ENCODE results near the gene MACO1. TPM values are rescaled to one million over a fixed set of nuclear protein-coding genes. Genes with fewer than 3 reads are reported as not detected.
A peak's percentile ranks its signal among the peaks of the same experiment; 100 is the strongest.
"Not testable (repeated sequence)": the region's sequence is repeated elsewhere in the genome, so short reads cannot be mapped to it uniquely, and the experiment has no call there.

Gene MACO1, protein sequence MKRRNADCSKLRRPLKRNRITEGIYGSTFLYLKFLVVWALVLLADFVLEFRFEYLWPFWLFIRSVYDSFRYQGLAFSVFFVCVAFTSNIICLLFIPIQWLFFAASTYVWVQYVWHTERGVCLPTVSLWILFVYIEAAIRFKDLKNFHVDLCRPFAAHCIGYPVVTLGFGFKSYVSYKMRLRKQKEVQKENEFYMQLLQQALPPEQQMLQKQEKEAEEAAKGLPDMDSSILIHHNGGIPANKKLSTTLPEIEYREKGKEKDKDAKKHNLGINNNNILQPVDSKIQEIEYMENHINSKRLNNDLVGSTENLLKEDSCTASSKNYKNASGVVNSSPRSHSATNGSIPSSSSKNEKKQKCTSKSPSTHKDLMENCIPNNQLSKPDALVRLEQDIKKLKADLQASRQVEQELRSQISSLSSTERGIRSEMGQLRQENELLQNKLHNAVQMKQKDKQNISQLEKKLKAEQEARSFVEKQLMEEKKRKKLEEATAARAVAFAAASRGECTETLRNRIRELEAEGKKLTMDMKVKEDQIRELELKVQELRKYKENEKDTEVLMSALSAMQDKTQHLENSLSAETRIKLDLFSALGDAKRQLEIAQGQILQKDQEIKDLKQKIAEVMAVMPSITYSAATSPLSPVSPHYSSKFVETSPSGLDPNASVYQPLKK
- total RNA-seq: 20.4 TPM

DNA sequence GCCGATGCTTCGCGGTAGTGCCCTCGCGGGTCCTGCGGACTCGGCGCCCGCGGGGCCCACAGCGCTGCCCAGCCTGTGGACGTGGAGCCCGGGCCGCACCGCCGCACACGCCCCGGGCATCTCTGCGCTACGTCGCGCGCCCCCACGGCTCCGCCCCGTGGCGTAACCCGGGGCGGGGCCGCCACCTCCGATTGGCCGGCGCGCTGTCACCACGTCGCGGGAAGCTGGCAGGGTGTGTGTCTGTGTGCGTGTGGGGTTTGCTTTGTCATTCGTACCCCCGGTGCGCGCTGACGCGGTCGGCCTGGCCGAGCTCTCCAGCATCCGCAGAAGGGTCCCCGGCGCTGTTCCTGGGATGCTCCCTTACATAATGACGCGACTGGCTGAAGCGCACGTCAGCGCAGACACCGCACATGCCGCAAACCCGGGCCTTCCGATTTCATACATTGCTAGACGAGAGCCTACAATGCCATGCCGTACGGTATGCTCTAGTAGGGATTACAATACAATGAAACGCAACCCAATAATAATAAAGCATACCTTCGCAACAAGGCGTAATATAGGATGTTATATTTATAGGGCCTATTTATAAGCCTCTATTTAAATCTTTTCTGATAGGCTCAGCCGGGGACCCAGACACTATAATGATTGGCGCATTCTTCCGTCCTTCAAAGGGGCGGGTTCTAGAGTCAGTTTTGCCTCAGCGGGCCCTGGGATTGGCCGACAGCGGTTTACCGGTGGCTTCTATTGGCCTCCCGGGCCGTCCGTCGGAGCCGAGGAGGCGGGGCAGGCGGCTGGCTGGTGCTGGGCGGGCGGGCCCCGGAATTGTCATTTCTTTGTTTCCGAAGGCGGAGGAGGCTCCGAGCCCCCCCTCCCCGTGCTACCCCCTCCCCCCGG, at the start of gene MACO1:
MACO1 (plus strand) TSS at position 825 of the 894 bp plus-strand sequence. CDS start 202 bp downstream, outside the sequence.
- DNase-seq (ENCODE audit: low spot score) (peak; percentile 97), ATAC-seq (peak; percentile 99)
- intact Hi-C loops (cut with DNase I): no loop called here

DNA sequence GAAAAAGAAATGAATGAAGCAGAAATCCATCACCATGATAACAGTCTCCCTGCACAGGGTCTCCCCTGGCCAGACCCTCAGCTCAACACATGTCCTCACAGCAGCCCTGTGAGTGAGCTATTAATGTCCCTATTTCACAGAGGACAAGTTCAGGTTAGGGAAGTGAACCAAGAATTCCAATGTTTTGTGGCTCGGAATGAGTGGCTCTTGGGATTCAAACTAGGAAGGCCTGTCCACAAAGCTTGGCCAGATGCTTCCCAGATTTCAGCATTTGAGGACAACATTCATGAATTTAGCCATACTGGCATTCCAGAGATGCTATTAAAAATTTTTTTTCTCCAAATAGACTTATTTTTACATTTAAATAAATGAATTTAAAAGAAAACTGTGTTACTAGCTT, 48.2 kb upstream of the MACO1 start:
- DNase-seq (ENCODE audit: low spot score); intact Hi-C loops (cut with DNase I); ATAC-seq: not testable (repeated sequence)

DNA sequence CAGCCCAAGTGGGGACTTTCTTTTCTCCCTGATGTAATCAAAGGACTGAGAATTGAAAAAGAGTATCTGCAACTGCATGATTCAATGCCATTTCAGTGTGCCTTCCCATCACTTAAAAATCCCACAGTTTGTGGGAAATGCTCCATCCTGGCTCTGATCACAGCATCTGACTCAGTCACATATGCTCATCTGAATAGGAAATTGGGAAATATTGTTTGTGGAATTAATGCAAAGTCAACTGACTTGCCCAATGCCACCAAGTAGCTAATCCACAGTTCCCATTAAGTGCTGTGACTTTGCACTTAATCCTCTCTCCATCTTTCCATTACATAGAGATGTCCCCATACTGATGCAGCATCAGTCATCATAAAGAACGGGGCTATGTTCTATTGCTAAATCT, 47.6 kb upstream of the MACO1 start:
- intact Hi-C loops (cut with DNase I); ATAC-seq; DNase-seq (ENCODE audit: low spot score): not testable (repeated sequence)

DNA sequence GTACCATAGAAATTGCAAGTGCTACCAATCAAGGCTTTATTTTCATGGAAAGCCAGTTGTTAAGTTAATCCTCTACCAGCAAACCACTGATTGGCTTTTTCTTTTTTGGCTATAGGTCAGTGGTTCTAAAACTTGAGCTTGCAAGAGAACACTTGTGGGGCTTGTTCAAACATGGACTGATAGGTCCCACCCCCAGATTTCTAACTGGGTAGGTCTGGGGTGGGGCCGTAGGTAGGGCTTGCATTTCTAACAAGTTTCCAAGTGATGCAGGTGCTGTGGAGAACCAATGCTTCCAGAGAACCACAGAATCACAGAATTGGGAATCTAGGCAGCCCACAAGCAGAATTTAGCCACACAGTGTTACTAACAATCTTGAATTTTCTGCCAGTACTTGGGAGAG, 46.8 kb upstream of the MACO1 start:
- DNase-seq (ENCODE audit: low spot score); ATAC-seq; intact Hi-C loops (cut with DNase I): not testable (repeated sequence)

DNA sequence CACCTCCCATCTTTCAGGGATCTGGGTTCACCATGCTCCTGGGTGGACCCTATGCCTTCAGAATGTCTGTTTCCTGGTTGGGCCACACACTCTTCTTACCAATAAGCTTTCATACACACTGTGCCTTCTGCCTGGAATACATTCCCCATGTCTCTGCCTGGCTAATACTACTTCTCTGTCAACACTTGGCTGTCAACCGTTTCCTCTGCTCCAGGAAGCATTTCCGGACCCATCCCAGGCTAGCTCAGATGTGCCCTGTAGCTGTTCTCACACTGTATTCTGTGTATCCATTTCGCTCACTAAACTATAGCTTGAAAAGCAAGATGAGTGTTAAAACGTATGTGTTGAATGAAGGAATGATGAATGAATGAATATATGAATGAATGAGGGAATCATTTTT, 43.6 kb upstream of the MACO1 start:
- intact Hi-C loops (cut with DNase I); DNase-seq (ENCODE audit: low spot score); ATAC-seq: not testable (repeated sequence)

DNA sequence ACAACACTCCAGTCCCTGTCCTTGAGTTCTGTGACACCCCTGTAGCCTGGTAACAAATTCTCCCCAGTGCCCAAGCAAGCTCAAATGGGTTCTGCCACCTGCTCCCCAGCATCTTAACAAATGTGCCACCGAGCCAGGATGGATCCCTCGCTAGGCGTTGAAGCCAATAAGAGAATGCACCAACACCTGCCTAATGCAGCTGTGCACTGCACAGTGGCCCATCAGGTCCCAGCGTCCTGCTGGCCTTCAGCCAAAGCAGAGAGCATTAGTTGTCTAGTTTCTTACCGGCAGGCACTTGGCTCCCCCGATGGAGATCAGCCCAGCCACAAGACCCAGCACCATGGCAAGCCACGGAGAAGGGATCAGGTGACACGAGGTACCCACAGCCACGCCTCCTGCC, 42.0 kb upstream of the MACO1 start:
- DNase-seq (ENCODE audit: low spot score); ATAC-seq; intact Hi-C loops (cut with DNase I): not testable (repeated sequence)

DNA sequence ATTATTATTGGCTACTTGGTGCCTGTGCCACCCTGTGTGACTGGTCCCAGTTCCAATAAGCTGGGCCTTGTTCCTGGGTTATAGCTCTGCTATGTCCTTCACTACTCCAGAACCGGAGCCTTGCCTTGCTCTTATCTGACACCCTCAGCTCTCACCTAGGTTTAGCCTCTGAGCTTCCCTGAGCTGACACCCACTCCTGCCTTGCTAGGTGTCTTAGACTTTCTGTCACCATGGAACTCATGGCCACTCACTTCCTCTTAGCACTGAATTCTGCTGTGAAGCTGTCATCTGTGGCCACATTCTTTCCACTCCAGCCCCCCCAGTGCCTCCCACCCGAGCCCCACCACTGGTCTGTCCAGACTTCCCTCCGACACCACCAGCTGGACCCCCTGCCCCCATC, 41.0 kb upstream of the MACO1 start:
- intact Hi-C loops (cut with DNase I); DNase-seq (ENCODE audit: low spot score); ATAC-seq: not testable (repeated sequence)

DNA sequence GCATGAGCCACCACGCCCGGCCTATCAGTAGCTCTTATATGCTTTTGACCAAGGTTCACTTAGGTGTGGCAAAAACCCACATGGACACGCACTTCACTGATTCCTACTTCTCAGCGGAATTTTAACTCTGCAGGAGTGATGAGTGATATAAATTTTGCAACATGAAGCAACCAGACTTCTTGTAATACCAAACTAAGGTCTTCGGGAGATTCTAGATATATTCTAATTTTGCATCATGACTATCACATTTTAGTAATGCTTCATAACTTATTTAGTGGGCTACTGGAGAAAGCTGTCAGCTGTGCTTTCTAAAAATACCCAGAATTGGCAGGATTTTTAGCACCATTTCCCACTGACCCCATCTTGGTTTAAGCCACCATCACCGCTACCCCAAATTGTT, 37.9 kb upstream of the MACO1 start:
- DNase-seq (ENCODE audit: low spot score) (no peak), ATAC-seq (no peak)
- intact Hi-C loops (cut with DNase I): no loop called here

DNA sequence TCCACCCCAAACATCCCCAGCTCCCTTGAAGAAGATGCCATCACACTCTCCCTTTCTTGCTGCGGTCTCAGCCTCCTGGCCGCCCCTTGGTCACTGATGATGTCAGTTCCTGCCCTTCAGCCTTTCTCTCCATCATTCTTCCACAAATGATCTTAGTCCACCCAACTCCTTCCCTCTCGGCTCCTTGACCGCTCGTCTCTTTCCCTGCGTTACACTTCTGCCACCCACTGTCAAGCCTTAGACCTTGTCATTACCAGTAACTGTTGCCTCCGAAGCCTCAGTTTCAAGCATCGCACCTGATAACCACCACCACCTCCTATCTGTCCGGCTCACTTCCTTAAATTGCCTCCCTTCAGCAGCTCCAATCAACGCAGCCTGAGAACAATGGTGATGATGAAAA, 33.1 kb upstream of the MACO1 start:
- DNase-seq (ENCODE audit: low spot score): not testable (repeated sequence)
- peak; percentile 86 for ATAC-seq

DNA sequence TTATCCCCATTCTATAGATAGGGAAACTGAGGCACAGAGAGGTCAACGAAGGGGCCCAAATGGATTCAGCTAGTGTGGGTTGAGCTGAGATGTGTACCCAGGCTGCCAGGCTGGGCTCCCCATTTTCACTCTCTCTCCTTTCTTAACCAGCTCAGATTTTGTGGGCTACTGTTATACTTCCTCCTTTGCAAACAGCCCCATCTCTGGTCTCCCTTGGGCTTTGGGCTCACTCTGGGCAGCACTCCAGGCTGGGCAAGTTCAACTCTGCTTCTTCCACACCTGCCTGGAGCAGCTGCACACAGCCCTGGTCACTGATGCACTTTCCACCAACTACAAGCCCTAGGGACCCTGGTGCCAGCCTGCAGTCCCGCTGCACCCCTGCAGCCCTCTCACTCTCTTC, 32.6 kb upstream of the MACO1 start:
- ATAC-seq; intact Hi-C loops (cut with DNase I); DNase-seq (ENCODE audit: low spot score): not testable (repeated sequence)

More for the DNA sequence above, 33.1 kb upstream of the MACO1 start:
- intact Hi-C loops (cut with DNase I): not testable (repeated sequence)

DNA sequence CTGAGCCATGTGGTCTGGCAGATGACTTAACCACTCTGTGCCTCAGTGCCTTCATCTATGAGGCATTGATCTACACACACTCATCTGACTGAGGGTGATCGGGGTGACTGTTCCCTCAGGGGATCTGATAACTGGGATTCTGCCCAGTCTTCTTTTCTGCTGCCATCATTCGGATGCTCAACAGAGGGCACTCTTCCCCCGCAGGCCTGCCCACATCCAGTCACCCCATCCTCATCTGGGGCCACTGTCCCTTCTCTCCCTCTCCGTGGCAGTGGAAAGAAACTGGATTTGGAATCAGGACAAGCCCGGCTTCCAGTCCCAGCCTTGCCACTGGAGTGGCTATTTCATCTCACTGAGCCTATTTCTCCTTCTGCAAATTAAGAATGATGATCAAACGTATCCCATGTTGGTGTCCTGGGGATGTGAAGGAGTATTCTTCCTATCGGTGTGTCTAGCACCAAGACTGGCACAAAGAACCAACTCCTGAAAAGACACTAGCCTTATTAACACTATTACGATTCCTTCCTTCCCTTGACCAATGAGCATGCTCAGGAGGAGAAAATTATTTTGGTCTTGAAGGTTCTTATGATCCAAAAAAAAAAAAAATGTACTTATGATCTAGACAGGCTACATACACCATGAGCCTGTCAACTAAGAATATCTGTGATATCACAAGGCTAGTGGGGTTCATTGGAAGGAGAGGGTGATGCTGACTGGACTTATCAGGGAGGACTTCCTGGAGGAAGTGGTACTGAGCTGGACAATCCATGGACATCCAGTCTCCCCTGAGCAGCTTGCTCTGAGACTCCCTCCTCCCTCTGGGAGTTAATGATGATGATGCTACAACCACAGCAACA, 27.5 kb upstream of the MACO1 start:
- DNase-seq (ENCODE audit: low spot score); intact Hi-C loops (cut with DNase I): not testable (repeated sequence)
- ATAC-seq: peak; percentile 79

DNA sequence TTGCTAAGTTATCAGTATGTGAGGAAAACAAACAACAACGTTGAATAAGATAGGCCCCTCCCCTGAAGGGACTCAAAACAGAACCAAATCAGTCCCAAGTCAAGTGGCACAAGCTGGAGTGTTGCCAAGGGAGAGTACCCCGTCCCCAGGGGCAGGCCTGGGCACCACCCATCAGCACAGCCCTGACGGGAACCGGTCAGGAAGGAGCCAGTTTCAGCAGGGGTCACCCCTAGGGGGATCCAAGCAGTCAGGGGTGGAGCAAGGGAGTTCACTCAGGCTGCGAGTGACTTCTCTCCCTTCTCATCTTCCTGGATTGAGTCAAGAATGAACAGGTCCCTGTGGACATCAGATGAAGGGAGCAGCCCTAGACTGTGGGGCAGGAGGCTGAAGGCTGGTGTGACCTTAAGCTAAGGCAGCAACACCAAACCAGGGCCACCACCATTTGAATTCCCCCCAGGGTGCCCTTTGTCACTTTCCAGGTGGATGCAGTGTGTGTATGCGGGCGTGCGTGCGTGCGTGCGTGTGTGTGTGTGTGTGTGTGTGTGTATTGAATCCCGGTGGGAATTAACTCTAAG, 24.9 kb upstream of the MACO1 start:
- intact Hi-C loops (cut with DNase I); DNase-seq (ENCODE audit: low spot score); ATAC-seq: not testable (repeated sequence)

DNA sequence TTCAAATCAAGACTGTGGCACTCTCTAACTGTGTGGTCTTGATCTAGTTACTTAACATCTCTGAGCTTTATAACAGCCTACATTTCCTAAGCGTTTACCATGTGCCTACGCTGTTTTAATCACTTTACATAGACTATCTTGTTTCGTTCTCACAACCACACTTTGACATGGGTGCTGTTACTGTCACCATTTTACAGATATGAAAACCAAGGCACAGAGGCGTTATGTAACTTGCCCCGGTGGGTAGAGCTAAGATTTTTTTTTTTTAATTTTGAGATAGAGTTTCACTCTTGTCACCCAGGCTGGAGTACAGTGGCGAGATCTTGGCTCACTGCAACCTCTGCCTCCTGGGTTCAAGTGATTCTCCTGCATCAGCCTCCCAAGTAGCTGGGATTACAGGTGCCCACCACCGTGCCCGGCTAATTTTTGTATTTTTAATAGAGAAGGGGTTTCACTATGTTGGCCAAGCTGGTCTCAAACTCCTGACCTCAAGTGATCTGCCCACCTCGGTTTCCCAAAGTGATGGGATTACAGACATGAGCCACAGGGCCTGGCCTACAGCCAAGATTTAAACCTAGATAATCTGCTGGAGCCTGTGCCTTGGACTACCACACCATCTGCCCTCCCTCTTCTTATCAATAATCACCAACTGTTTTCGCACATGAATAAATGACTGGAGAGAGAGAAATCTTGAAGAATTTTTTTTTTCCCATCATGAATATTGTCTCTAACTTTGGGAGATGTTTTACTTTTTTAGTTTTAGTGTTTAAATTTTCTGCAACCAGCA, 20.9 kb upstream of the MACO1 start:
- DNase-seq (ENCODE audit: low spot score); intact Hi-C loops (cut with DNase I); ATAC-seq: not testable (repeated sequence)

DNA sequence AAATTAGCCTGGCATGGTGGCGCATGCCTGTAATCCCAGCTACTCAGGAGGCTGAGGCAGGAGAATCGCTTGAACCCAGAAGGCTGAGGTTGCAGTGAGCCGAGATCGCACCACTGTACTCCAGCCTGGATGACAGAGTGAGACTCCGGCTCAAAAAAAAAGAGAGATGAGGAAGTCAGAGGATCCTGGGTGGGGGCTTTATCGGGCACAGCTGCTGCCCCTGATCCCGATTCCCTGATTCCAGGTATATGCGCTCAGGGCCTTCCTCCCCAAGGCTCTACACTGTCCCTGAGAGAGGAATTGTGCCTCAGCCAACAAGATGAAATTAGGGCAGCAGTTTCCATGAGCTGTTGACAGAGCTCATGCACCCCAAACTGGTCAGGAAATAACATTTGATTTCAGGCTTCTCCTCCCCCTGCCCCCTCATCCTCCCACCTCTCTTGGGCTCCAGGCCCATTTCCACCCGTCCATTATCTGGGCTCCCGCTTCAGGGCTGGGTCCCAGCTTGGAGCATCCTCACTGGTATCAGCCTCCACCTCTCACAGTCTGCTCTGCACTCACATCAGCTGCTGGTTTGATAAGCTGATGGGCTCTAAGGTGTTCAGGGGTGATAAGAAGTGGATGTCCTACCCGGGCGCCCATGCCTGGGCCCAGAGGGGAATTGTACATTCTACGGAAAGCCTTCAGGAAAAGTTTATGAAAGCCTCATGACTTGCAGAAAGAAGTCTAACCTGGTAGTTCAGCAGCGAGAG, 17.6 kb upstream of the MACO1 start:
- DNase-seq (ENCODE audit: low spot score); ATAC-seq; intact Hi-C loops (cut with DNase I): not testable (repeated sequence)

DNA sequence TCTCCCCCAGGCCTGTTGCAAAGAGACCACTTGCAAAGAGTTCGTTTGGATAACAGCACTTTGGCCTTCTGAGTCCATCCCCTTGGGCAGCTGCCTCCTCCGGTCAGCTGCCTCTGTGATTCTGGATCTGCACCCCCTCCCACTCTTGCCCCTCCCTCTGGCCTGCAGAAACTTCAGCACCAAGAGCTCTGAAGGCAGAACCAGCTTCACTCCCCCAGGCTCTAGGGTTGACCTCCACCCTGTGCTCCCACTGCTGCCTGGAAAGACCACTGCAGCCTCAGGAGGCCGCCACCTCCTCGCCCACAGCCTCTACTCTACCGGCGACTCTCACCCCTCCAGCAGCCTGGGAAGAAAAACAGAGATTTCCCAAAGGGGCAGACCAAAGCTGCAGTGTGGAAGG, 16.5 kb upstream of the MACO1 start:
- ATAC-seq; intact Hi-C loops (cut with DNase I); DNase-seq (ENCODE audit: low spot score): not testable (repeated sequence)

DNA sequence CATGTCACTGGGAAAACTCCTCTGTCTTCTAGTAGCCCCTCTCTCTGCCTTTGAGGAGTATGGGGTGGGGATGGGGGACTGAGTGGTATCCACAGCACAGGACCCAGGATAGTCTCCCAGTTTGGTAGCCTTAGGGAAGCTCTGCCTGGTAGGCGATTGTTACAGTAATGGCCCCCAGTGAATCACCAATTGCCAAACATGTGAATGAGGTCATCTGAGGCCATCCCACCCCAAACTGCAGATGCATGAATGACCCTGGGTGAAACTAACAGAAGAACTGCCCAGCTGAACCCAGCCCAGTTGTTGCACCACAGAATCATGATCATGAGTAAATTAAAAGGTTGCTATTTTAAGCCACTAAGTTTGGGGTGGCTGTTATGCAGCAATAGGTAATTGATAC, 16.1 kb upstream of the MACO1 start:
- DNase-seq (ENCODE audit: low spot score); ATAC-seq; intact Hi-C loops (cut with DNase I): not testable (repeated sequence)

Data from sciatic nerve (tissue), 2 donors.